Measurements from ENCODE around the gene BLCAP. TPM values are rescaled to one million over a fixed set of nuclear protein-coding genes. Genes with fewer than 3 reads are reported as not detected.
"Not testable (repeated sequence)": the region's sequence is repeated elsewhere in the genome, so short reads cannot be mapped to it uniquely, and the experiment has no call there.

Gene BLCAP
- total RNA-seq, 1 donor from 2014 or later: 91.8 TPM

GRCh38 chr20:37473249-37474000, 54.3 kb downstream of the BLCAP start:
- TF ChIP-seq, protein P1, sequence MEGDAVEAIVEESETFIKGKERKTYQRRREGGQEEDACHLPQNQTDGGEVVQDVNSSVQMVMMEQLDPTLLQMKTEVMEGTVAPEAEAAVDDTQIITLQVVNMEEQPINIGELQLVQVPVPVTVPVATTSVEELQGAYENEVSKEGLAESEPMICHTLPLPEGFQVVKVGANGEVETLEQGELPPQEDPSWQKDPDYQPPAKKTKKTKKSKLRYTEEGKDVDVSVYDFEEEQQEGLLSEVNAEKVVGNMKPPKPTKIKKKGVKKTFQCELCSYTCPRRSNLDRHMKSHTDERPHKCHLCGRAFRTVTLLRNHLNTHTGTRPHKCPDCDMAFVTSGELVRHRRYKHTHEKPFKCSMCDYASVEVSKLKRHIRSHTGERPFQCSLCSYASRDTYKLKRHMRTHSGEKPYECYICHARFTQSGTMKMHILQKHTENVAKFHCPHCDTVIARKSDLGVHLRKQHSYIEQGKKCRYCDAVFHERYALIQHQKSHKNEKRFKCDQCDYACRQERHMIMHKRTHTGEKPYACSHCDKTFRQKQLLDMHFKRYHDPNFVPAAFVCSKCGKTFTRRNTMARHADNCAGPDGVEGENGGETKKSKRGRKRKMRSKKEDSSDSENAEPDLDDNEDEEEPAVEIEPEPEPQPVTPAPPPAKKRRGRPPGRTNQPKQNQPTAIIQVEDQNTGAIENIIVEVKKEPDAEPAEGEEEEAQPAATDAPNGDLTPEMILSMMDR (IDR thresholded peaks at IDR 0.05; ENCODE audit: borderline replicate concordance): no peak
- no peak overlapping the region for H3K4me3 ChIP-seq
- H3K9me3 ChIP-seq (replicated peaks): no peaks in the 10 kb centered on the region
- H3K36me3 ChIP-seq: no peaks in the 10 kb centered on the region
- intact Hi-C loops (cut with micrococcal nuclease): no loop called here
- no peaks in the 10 kb centered on the region for H3K4me1 ChIP-seq
- no peak overlapping the region for H3K27ac ChIP-seq (replicated peaks)
- no peak for DNase-seq
- H3K27me3 ChIP-seq (ENCODE audit: low read depth): peaks cover 8% of the 10 kb centered on the region

- H3K4me1 ChIP-seq; intact Hi-C loops (cut with micrococcal nuclease); H3K27ac ChIP-seq (replicated peaks): not testable (repeated sequence)
These were observed 55.2 kb downstream of the BLCAP start for GRCh38 chr20:37472435-37472834.

GRCh38 chr20:37471741-37472235, 55.9 kb downstream of the BLCAP start:
- Histone ChIP-seq H3K4me1 (no peaks in the 10 kb centered on the region), H3K9me3 (replicated peaks) (no peaks in the 10 kb centered on the region), H3K4me3 (no peak overlapping the region), H3K27ac (replicated peaks) (no peak overlapping the region), H3K36me3 (no peaks in the 10 kb centered on the region), H3K27me3 (ENCODE audit: low read depth) (no peaks in the 10 kb centered on the region)
- no peak for DNase-seq
- TF ChIP-seq, protein P1 (IDR thresholded peaks at IDR 0.05; ENCODE audit: borderline replicate concordance): no peak
- intact Hi-C loops (cut with micrococcal nuclease): no loop called here

More at GRCh38 chr20:37472435-37472834, 55.2 kb downstream of the BLCAP start:
- DNase-seq; H3K4me3 ChIP-seq; H3K36me3 ChIP-seq; H3K9me3 ChIP-seq (replicated peaks); H3K27me3 ChIP-seq (ENCODE audit: low read depth): not testable (repeated sequence)

- H3K27me3 ChIP-seq (ENCODE audit: low read depth); H3K4me1 ChIP-seq; H3K4me3 ChIP-seq; H3K9me3 ChIP-seq (replicated peaks); H3K36me3 ChIP-seq; intact Hi-C loops (cut with micrococcal nuclease); H3K27ac ChIP-seq (replicated peaks); DNase-seq: not testable (repeated sequence)
These were observed 57.5 kb downstream of the BLCAP start for GRCh38 chr20:37470190-37470589.

- Histone ChIP-seq H3K9me3 (replicated peaks) (no peaks in the 10 kb centered on the region), H3K4me1 (no peaks in the 10 kb centered on the region), H3K27ac (replicated peaks) (no peak overlapping the region), H3K4me3 (no peak overlapping the region), H3K36me3 (no peaks in the 10 kb centered on the region), H3K27me3 (ENCODE audit: low read depth) (peaks cover 6% of the 10 kb centered on the region)
- TF ChIP-seq, protein P1 (IDR thresholded peaks at IDR 0.05; ENCODE audit: borderline replicate concordance): no peak
- intact Hi-C loops (cut with micrococcal nuclease): no loop called here
- no peak for DNase-seq
These were observed 58.1 kb downstream of the BLCAP start for GRCh38 chr20:37469531-37469930.

GRCh38 chr20:37468886-37469285, 58.8 kb downstream of the BLCAP start:
- Histone ChIP-seq H3K27me3 (ENCODE audit: low read depth) (peaks cover 6% of the 10 kb centered on the region), H3K9me3 (replicated peaks) (no peaks in the 10 kb centered on the region), H3K27ac (replicated peaks) (no peak overlapping the region), H3K4me3 (no peak overlapping the region), H3K4me1 (no peaks in the 10 kb centered on the region), H3K36me3 (no peaks in the 10 kb centered on the region)
- TF ChIP-seq, protein P1 (IDR thresholded peaks at IDR 0.05; ENCODE audit: borderline replicate concordance): no peak
- intact Hi-C loops (cut with micrococcal nuclease): no loop called here
- DNase-seq: no peak

Other genes with a start within 250 kb of the BLCAP start
- 19.2 TPM for gene MANBAL, start 238.2 kb downstream of the BLCAP start, total RNA-seq
- gene SRC, start 181.7 kb downstream of the BLCAP start, total RNA-seq: 4.2 TPM
- gene NNAT, start 6.6 kb downstream of the BLCAP start, total RNA-seq: 0.33 TPM
- 58.8 TPM for gene CTNNBL1, start 166.2 kb upstream of the BLCAP start, total RNA-seq

Data from left ventricle myocardium inferior (tissue), 1 donor.